Measurements from ENCODE around the gene SEPTIN2.

GRCh38 chr2:241389697-241390096 lies 74.0 kb downstream of the SEPTIN2 start:
- no peak for TF ChIP-seq CTCF (IDR thresholded peaks at IDR 0.05)
- no peak for TF ChIP-seq POLR2AphosphoS5 (IDR thresholded peaks at IDR 0.05)
- TF ChIP-seq POLR2A (IDR thresholded peaks at IDR 0.05) = no peak
- TF ChIP-seq EP300 (IDR thresholded peaks at IDR 0.05) = no peak
